Lung (tissue), 12 donors: Measurements from ENCODE around the gene VTCN1. TPM values are rescaled to one million over a fixed set of nuclear protein-coding genes. Genes with fewer than 3 reads are reported as not detected.

Experiments used
- ATAC-seq: fragments of 200-7000 bp; cut with Tn5 transposase; one replicate; pipeline ENCODE4 v1.9.1; 2020; ENCODE audit warnings: moderate number of reproducible peaks; ENCODE audit not compliant: insufficient read depth, low FRiP score
- DNase-seq, 3 donors: peaks; one replicate each; pipeline ENCODE4 v3.0.0-alpha.2; 2013 to 2017
- H3K27ac ChIP-seq, 2 donors: one replicate each; pipeline ENCODE4 v1.5.1; 2013; ENCODE audit warnings: mild to moderate bottlenecking in 2 of 2, moderate library complexity in 2 of 2, control low read depth in 1 of 2, inconsistent platforms in 1 of 2, low read depth in 1 of 2, low read length in 1 of 2
- H3K27me3 ChIP-seq, 3 donors: one replicate each; pipeline ENCODE4 v1.5.1; 2013; ENCODE audit warnings: low read length in 2 of 3; ENCODE audit not compliant: control insufficient read depth in 3 of 3, insufficient read depth in 3 of 3
- H3K36me3 ChIP-seq, 4 donors: one replicate each; pipeline ENCODE4 v1.5.1; 2013; ENCODE audit warnings: low read length in 4 of 4, mild to moderate bottlenecking in 1 of 4, moderate library complexity in 1 of 4; ENCODE audit not compliant: control insufficient read depth in 4 of 4, insufficient read depth in 4 of 4
- H3K4me1 ChIP-seq, 5 donors: one replicate each; pipeline ENCODE4 v1.5.1; 2013; ENCODE audit warnings: low read length in 5 of 5, mild to moderate bottlenecking in 2 of 5, moderate library complexity in 1 of 5; ENCODE audit not compliant: control insufficient read depth in 5 of 5, insufficient read depth in 5 of 5
- H3K4me3 ChIP-seq: one replicate; pipeline ENCODE4 v1.5.1; 2013; ENCODE audit warnings: mild to moderate bottlenecking, control low read depth, moderate library complexity
- H3K9ac ChIP-seq, 2 donors: one replicate each; pipeline ENCODE4 v1.5.1; 2013; ENCODE audit warnings: low read length in 2 of 2, control low read depth in 1 of 2; ENCODE audit not compliant: insufficient read depth in 1 of 2
- H3K9me3 ChIP-seq, 4 donors: one replicate each; pipeline ENCODE4 v1.5.1; 2013; ENCODE audit warnings: low read length in 3 of 4, mild to moderate bottlenecking in 1 of 4, moderate library complexity in 1 of 4; ENCODE audit not compliant: control insufficient read depth in 4 of 4, insufficient read depth in 3 of 4
- WGBS, 2 donors: extraction: QIAGEN DNeasy Blood & Tissue Kit; methylation state at CpG; one replicate each; pipeline ENCODE4 v1.1.7; 2013; 5-methylcytosine and 5-hydroxymethylcytosine counted together
- polyA plus RNA-seq, 2 donors: library from polyadenylated mRNA; stranded (reverse); fragments of 200-250 nt; gene quantifications; one replicate each; pipeline ENCODE4 v1.2.1, GENCODE V29; 2013
- total RNA-seq, 2 donors: library from RNA; depleted of rRNA in 1 of 2; stranded (reverse); fragments of >200 nt in 1 of 2; gene quantifications; one replicate each; pipeline ENCODE4 v1.2.1, GENCODE V29; 2014 to 2021
- TF ChIP-seq, protein P1 (sequence below): IDR thresholded peaks from 2 replicates; pipeline ENCODE4 v1.5.1; 2012; ENCODE audit warnings: mild to moderate bottlenecking; ENCODE audit errors: control extremely low read depth, extremely low read depth
- donor health status: control.
- donor health status: control.
- donor health status: Bipolar disorder and iron deficiency.
- donor health status: healthy.
- donor health status: DM: yes; HTN: yes; CAD: no.

The VTCN1 gene
- total and polyA plus RNA-seq, 4 donors = 0.45 to 3.9 (median 1.9) TPM

DNA sequence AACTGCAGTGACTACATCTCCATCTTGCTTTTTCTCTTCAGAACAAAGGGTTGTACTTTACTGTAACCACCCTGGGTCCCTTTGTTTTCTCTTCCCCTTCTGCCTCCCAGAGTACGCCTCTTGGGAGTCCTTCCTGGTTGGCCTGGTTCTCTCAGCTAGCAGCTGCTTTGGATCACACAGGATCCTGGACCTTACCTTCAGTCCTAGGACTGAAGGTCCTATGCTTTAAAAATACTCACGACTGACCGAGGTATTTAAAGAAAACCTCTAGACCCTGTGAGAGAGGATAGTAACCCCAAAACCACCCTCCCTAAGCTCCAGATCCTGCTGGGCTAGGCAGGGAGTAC is 94.0 kb downstream of the VTCN1 start:
- Histone ChIP-seq H3K4me3 (no peak overlapping the region), H3K9me3 (no peaks in the 10 kb centered on the region), H3K36me3 (peaks cover 0 to 15% (median 3%) of the 10 kb centered on the region in 4 donors), H3K27ac (no peak overlapping the region), H3K4me1 (peaks cover 0 to 14% (median 2%) of the 10 kb centered on the region in 5 donors), H3K9ac (no peak overlapping the region), H3K27me3 (no peaks in the 10 kb centered on the region)
- DNase-seq = no peak
- TF ChIP-seq, protein P1, sequence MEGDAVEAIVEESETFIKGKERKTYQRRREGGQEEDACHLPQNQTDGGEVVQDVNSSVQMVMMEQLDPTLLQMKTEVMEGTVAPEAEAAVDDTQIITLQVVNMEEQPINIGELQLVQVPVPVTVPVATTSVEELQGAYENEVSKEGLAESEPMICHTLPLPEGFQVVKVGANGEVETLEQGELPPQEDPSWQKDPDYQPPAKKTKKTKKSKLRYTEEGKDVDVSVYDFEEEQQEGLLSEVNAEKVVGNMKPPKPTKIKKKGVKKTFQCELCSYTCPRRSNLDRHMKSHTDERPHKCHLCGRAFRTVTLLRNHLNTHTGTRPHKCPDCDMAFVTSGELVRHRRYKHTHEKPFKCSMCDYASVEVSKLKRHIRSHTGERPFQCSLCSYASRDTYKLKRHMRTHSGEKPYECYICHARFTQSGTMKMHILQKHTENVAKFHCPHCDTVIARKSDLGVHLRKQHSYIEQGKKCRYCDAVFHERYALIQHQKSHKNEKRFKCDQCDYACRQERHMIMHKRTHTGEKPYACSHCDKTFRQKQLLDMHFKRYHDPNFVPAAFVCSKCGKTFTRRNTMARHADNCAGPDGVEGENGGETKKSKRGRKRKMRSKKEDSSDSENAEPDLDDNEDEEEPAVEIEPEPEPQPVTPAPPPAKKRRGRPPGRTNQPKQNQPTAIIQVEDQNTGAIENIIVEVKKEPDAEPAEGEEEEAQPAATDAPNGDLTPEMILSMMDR = no peak
- 78 to 93% methylated on average over 3 of the region's 3 CpGs for WGBS, 2 donors
- ATAC-seq = no peak

DNA sequence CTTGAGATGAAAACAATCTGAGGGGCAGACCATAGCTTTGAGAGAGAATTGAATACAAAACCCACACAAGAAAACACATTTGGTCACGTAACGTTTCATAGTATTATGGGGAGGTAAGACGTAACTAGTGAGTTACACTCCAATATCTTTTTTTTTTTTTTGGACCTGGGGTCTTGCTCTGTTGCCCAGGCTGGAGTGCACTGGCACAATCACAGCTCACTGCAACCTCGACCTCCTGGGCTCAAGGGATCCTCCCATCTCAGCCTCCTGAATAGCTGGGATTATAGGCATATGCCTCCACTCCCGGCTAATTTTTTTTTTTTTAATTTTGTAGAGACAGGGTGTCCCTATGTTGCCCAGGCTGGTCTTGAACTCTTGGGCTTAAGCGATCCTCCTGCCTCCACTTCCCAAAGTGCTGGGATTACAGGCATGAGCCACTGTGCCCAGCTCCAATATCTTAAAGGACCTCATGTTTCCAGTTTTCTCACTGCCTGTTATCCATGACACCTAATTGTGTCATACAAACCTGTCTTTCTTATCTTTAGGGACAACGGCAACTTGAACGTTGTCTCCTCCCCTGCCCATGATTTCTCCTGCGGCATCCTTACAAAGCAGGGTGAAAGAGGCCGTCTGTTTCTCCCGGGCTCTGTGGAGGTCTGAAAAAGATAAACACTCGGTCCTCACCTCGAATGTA is 94.5 kb downstream of the VTCN1 start:
- H3K27me3 ChIP-seq = no peaks in the 10 kb centered on the region
- no peaks in the 10 kb centered on the region for H3K9me3 ChIP-seq
- peaks cover 0 to 15% (median 3%) of the 10 kb centered on the region in 4 donors for H3K36me3 ChIP-seq
- no peak overlapping the region for H3K4me3 ChIP-seq
- 89 to 93% methylated on average over 13 of the region's 13 CpGs for WGBS, 2 donors
- no peak overlapping the region for H3K27ac ChIP-seq
- peaks cover 0 to 14% (median 2%) of the 10 kb centered on the region in 5 donors for H3K4me1 ChIP-seq
- H3K9ac ChIP-seq = no peak overlapping the region
- TF ChIP-seq, protein P1 = no peak
- no peak for ATAC-seq
- DNase-seq = no peak

DNA sequence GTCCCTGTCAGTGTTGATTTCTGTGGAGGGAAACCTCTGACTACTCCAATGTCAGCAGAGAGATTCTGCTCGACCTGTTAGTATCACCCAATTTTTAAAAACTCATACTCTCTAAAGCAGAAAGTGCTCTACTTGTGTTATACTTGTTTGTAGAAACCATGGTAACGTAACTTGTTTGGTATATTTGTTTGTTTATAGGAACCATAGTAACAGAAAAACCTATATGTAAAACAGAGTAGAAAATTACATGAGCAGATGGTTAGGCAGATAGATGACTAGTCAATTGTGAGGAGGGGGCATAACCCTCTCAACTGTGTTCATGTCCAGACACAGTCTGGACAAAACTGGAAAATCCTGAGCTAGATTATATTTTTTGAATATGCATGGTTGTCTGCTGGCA is 95.8 kb downstream of the VTCN1 start:
- TF ChIP-seq, protein P1 = no peak
- Histone ChIP-seq H3K36me3 (peaks cover 4 to 15% (median 7%) of the 10 kb centered on the region in 4 donors), H3K4me3 (no peak overlapping the region), H3K9me3 (no peaks in the 10 kb centered on the region), H3K27me3 (no peaks in the 10 kb centered on the region), H3K4me1 (peaks cover 0 to 4% (median 0%) of the 10 kb centered on the region in 5 donors), H3K9ac (no peak overlapping the region), H3K27ac (no peak overlapping the region)
- WGBS, 2 donors = 72 to 77% methylated on average over 2 of the region's 2 CpGs
- DNase-seq = no peak
- no peak for ATAC-seq

DNA sequence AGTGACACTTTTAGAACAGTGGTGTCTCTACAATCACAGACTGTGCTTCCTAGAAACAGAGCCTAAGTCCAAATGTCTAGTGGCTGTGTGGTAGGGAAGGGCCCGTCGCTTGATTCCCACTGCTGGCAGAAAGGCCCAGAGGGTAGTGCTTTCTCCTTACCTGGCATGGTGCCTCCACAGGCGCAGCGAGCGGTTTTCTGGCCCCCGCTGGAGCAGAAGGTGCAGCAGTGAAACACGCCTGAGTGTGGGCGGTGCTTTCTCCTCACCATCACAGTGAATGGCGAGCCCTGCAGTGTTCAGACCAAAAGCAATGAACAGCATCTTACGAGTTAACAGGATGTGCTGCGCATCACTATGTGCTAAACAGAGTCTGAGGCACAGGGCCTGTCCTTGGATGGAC is 97.5 kb downstream of the VTCN1 start:
- H3K9ac ChIP-seq = no peak overlapping the region
- H3K4me1 ChIP-seq = no peaks in the 10 kb centered on the region
- H3K9me3 ChIP-seq = no peaks in the 10 kb centered on the region
- WGBS, 2 donors = 96% methylated on average over 11 of the region's 11 CpGs
- TF ChIP-seq, protein P1 = no peak
- H3K4me3 ChIP-seq = no peak overlapping the region
- no peak overlapping the region for H3K27ac ChIP-seq
- no peaks in the 10 kb centered on the region for H3K27me3 ChIP-seq
- ATAC-seq (no peak), DNase-seq (no peak)
- H3K36me3 ChIP-seq = peaks cover 4 to 27% (median 10%) of the 10 kb centered on the region in 4 donors
